ENCODE measurements around the gene RNF181. TPM values are rescaled to one million over a fixed set of nuclear protein-coding genes. Genes with fewer than 3 reads are reported as not detected.

The RNF181 gene
- total RNA-seq, 1 donor from 2014 or later = 155 TPM

DNA sequence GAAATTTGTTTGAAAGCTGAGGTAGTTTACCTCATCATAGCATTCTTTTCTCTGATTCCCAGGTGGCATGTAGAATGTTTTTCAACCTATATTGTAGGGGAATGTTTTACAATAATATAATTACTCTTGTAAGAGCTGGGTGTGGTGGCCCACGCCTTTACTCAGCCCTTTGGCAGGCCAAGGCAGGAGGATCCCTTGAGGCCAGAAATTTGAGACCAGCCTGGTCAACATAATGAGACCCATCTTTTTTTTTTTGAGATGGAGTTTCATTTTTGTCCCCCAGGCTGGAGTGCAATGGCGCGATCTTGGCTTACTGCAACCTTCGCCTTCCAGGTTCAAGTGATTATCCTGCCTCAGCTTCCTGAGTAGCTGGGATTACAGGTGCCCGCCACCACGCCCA, 24.1 kb downstream of the RNF181 start:
- Histone ChIP-seq H3K79me2 (ENCODE audit: insufficient read depth, low read length) (peaks cover 58% of the 10 kb centered on the region), H3K27ac (ENCODE audit: low read depth, low read length) (no peak overlapping the region), H4K20me1 (ENCODE audit: insufficient read depth, low read length) (peaks cover 50% of the 10 kb centered on the region), H3K4me3 (ENCODE audit: insufficient read depth, low read depth, low read length) (no peak overlapping the region), H3K9me3 (ENCODE audit: insufficient read depth, low read depth, low read length) (no peaks in the 10 kb centered on the region), H2AFZ (ENCODE audit: low read depth, low read length) (no peak overlapping the region), H3K4me1 (ENCODE audit: insufficient read depth, low read length) (peaks cover 9% of the 10 kb centered on the region), H3K27me3 (ENCODE audit: insufficient read depth, low read length) (no peaks in the 10 kb centered on the region), H3K4me2 (ENCODE audit: low read length) (no peak overlapping the region), H3K36me3 (ENCODE audit: insufficient read depth, low read length) (peaks cover 45% of the 10 kb centered on the region), H3K9ac (ENCODE audit: low read length) (no peak overlapping the region)
- H3K9me3 Mint-ChIP-seq (ENCODE audit: unreplicated experiment) = no peaks in the 10 kb centered on the region
- H3K27ac Mint-ChIP-seq (ENCODE audit: unreplicated experiment) = no peak overlapping the region
- peaks cover 5% of the 10 kb centered on the region for H3K4me1 Mint-ChIP-seq (ENCODE audit: low read depth, unreplicated experiment)
- no peaks in the 10 kb centered on the region for H3K27me3 Mint-ChIP-seq (ENCODE audit: low read depth, unreplicated experiment)
- TF ChIP-seq EZH2 (IDR thresholded peaks at IDR 0.05; ENCODE audit: insufficient read depth, low read length) (no peak), CTCF (IDR thresholded peaks at IDR 0.05; ENCODE audit: insufficient read depth, low read depth, low read length) (no peak)
- no peak overlapping the region for H3K4me3 Mint-ChIP-seq (ENCODE audit: unreplicated experiment)
- DNase-seq (ENCODE audit: low read depth) (no peak), FAIRE-seq (no peak)
- peaks cover 11% of the 10 kb centered on the region for H3K36me3 Mint-ChIP-seq (ENCODE audit: low read depth, unreplicated experiment)

DNA sequence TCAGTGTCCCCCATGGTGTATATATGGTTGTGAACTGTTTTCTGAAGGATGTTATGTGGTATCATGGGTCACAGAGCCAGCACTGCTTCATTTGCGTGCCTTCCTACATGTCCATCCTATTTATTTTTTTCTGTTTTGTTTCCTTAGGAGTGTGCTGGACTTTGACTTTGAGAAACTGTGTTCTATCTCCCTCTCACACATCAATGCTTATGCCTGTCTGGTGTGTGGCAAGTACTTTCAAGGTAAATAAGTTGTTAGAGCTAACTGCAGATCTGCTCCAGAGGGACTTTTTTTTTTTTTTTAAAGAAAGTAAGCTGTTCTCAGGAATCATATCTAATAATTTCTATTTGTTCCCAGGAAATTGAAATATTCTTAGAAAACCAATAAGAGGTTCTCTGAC, 25.8 kb downstream of the RNF181 start:
- Histone ChIP-seq H3K4me1 (ENCODE audit: insufficient read depth, low read length) (peaks cover 9% of the 10 kb centered on the region), H3K27me3 (ENCODE audit: insufficient read depth, low read length) (no peaks in the 10 kb centered on the region), H3K9ac (ENCODE audit: low read length) (no peak overlapping the region), H3K4me3 (ENCODE audit: insufficient read depth, low read depth, low read length) (no peak overlapping the region), H2AFZ (ENCODE audit: low read depth, low read length) (no peak overlapping the region), H3K9me3 (ENCODE audit: insufficient read depth, low read depth, low read length) (no peaks in the 10 kb centered on the region), H3K4me2 (ENCODE audit: low read length) (no peak overlapping the region), H4K20me1 (ENCODE audit: insufficient read depth, low read length) (peaks cover 57% of the 10 kb centered on the region), H3K36me3 (ENCODE audit: insufficient read depth, low read length) (peaks cover 56% of the 10 kb centered on the region), H3K79me2 (ENCODE audit: insufficient read depth, low read length) (peaks cover 55% of the 10 kb centered on the region), H3K27ac (ENCODE audit: low read depth, low read length) (no peak overlapping the region)
- Mint-ChIP-seq H3K36me3 (ENCODE audit: low read depth, unreplicated experiment) (peaks cover 20% of the 10 kb centered on the region), H3K27ac (ENCODE audit: unreplicated experiment) (no peak overlapping the region), H3K9me3 (ENCODE audit: unreplicated experiment) (no peaks in the 10 kb centered on the region), H3K4me1 (ENCODE audit: low read depth, unreplicated experiment) (peaks cover 5% of the 10 kb centered on the region), H3K27me3 (ENCODE audit: low read depth, unreplicated experiment) (no peaks in the 10 kb centered on the region), H3K4me3 (ENCODE audit: unreplicated experiment) (no peak overlapping the region)
- TF ChIP-seq CTCF (IDR thresholded peaks at IDR 0.05; ENCODE audit: insufficient read depth, low read depth, low read length) = no peak
- no peak for TF ChIP-seq EZH2 (IDR thresholded peaks at IDR 0.05; ENCODE audit: insufficient read depth, low read length)
- FAIRE-seq (no peak), DNase-seq (ENCODE audit: low read depth) (no peak)

DNA sequence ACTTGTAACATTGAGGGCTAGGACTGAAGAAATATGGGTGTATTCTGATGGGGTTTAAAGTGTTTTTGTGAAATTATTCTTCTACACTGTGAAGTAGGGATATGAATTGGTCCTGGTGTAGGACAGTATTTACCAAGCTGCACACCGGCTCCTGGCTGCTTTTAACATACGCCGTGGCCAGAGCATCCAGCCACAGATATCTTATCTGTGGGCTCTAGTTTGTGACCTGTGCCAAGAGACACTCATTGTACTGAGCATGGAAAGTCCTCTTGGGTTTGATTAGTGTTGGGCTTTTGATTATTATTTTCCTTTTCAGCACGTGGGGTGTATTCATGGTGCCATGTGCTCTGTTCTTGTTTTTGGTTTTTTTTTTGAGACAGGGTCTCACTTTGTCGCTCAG, 28.4 kb downstream of the RNF181 start:
- Histone ChIP-seq H3K27ac (ENCODE audit: low read depth, low read length) (no peak overlapping the region), H3K4me2 (ENCODE audit: low read length) (no peak overlapping the region), H3K4me1 (ENCODE audit: insufficient read depth, low read length) (no peaks in the 10 kb centered on the region), H3K79me2 (ENCODE audit: insufficient read depth, low read length) (peaks cover 28% of the 10 kb centered on the region), H4K20me1 (ENCODE audit: insufficient read depth, low read length) (peaks cover 39% of the 10 kb centered on the region), H3K4me3 (ENCODE audit: insufficient read depth, low read depth, low read length) (no peak overlapping the region), H3K27me3 (ENCODE audit: insufficient read depth, low read length) (no peaks in the 10 kb centered on the region), H3K36me3 (ENCODE audit: insufficient read depth, low read length) (peaks cover 58% of the 10 kb centered on the region), H2AFZ (ENCODE audit: low read depth, low read length) (no peak overlapping the region), H3K9ac (ENCODE audit: low read length) (no peak overlapping the region), H3K9me3 (ENCODE audit: insufficient read depth, low read depth, low read length) (no peaks in the 10 kb centered on the region)
- Mint-ChIP-seq H3K27me3 (ENCODE audit: low read depth, unreplicated experiment) (no peaks in the 10 kb centered on the region), H3K36me3 (ENCODE audit: low read depth, unreplicated experiment) (peaks cover 23% of the 10 kb centered on the region), H3K4me3 (ENCODE audit: unreplicated experiment) (no peak overlapping the region), H3K4me1 (ENCODE audit: low read depth, unreplicated experiment) (no peaks in the 10 kb centered on the region), H3K27ac (ENCODE audit: unreplicated experiment) (peak overlapping the region; percentile 18), H3K9me3 (ENCODE audit: unreplicated experiment) (no peaks in the 10 kb centered on the region)
- FAIRE-seq = no peak
- DNase-seq (ENCODE audit: low read depth) = no peak
- TF ChIP-seq EZH2 (IDR thresholded peaks at IDR 0.05; ENCODE audit: insufficient read depth, low read length) (no peak), CTCF (IDR thresholded peaks at IDR 0.05; ENCODE audit: insufficient read depth, low read depth, low read length) (no peak)
